HG02981 (cell line): Measurements from ENCODE around the gene MR1.

ENCODE experiments used
- ATAC-seq: cut with Tn5 transposase; IDR thresholded peaks from one replicate; pipeline ENCODE4 v1.9.1; 2021; ENCODE audit warnings: mild to moderate bottlenecking, moderate library complexity; ENCODE audit not compliant: unreplicated experiment

MR1 gene

DNA sequence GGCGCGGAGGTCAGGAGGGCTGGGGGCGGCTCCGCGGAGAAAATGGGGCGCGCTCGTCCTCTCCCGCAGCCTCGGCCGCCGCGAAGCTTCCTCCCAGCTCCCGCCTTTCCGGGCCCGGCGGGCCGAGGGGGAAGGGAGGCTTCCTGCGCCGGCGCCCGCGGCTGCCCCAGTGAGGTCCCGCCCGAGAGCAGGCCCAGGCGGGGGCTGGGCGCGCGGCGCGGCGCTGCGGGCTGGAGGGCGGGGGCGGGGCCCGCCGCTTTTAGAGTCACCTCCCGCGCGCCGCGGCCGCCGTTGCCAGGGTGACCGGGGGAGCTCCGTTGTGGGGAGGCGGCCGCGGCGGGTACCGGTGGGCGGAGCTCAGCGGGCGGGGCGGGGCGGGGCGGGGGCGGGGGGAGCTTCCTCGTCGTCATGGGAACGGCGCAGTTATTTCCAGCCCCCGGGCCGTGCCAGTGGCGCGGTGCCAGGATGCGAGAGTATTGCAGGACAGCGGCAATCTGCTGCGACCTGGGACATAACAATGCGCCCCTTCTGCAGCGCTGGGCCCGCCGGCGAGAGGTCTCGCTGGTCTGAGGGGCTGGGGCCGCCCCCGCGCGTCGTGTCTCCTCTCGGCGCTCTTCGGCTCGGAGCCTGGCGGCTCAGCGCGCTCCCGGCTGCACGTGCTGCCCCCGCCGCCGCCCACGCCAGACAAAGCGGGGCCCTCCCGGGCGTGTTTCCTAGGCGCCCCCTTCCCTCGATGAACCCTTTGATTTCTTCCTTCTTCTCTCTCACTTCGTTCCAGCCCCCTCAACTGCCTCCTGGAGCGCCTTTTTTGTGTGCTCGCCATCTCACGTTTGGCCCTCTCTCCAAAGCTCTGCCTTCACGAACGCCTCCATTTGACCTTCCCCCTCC is 71.6 kb downstream of the MR1 start:
- peak; percentile 68 for ATAC-seq

DNA sequence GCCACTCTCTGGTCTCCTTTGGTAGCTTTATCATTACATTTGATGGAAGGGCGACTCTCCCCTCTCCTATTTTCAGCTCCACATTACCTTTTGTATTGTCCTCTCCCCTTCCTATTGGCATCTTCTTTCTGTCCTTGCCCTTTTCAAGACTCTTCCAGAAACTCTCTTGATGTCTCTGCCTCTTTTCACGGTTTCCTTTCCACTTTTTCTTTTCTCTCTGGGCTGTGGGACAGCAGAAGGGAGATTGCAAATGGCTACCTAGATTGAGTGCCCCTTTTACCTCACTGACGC is 72.2 kb downstream of the MR1 start:
- ATAC-seq: no peak

DNA sequence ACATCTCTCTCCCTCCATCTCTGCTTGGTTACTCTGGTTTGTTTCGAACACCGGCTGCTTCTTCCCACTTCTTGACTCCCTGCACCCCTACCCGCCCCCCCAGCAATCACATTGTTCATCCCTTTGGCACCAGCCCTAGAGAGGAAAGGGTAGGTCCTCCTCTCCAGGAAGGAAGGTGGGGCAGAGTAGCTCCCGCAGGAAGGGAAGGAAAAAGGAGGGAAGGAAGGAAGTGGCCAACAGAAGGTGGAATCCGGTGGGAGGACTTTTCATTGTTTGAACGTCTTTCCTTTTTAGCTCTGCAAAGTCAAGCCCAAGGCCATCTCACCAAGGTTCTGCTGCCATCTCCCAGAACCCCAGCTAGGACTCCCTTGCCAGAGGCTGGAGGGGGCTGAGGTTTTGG is 72.7 kb downstream of the MR1 start:
- no peak for ATAC-seq

DNA sequence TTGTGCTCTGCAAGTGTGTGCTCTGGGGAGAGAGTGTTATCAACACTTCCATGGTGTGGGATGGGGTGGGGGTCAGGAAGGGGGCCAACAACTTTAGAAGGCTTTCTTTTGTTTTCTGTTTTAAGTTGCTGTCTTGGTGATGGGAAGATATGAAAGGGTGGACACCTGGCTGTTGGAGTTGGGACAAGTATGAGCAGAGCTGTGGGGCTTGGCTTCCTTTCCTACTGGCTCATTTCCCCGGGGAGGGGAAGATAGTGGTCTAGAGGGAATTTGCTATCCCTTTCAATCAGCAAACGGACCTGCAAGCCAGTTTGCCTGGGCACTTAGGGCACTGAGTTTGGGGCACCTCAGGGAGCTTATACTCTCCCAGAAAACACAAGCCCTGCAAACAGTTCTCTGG is 73.9 kb downstream of the MR1 start:
- ATAC-seq: no peak

DNA sequence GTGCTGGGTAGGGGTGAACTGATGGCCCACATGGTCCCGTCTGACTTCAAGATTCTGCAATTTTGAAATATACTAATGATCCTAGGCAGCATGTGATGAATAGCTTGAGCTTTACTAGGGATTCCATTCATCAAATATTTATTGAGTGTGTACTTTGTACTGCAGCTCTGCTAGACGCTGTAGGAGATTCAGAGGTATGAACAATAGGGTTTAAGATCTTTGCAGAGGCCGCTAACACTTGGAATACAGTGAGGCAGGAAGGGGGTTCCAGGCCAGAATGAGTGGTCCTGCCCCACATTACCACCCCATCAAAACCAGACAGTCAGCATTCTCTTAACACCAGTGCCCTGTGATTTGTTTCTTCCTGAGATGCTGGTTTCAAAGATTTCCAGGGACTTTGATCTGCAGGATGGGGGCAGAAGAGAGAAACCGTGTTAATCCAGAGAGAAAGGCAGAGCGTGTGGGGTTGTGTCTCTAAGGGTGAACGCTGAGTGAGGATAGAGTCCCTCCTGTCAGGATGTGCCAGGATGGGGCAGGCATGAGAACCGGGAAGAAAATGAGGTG is 74.6 kb downstream of the MR1 start:
- ATAC-seq: no peak

DNA sequence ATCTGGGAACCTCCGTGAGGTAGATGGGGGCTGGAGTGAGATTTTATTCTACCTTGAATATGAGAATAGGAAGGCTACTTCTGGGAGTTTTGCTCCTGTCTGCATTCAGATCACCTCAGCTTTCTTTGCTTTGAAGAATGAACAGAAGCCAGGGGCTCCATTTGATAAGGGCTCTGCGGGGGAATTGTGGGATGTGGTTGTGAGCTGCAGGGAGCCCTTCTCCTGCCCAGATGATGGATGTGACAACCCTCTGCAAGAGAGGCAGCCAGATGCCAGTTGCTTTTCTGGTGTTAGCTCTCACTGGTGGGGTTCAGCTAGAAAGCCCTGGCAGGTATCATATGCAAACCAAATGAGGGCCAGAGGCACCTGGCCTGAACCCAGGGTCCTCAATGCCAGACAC is 76.2 kb downstream of the MR1 start:
- ATAC-seq: no peak
